Stimulated activated naive CD4-positive, alpha-beta T cell (primary cell): ENCODE results near the gene BBS5.

ENCODE experiments used
- DNase-seq, 6 experiments: peaks; one replicate each; lab custom pipeline; 2025; lab: John Stamatoyannopoulos, UW

Gene BBS5

GRCh38 chr2:169546756-169547155, 67.5 kb downstream of the BBS5 start:
- DNase-seq: no peak
